ENCODE results near the gene TNS1. TPM values are rescaled to one million over a fixed set of nuclear protein-coding genes. Genes with fewer than 3 reads are reported as not detected.

The TNS1 gene
- total RNA-seq, 1 experiment from 2014 or later, result 4.5 TPM

- TF ChIP-seq, protein P1, sequence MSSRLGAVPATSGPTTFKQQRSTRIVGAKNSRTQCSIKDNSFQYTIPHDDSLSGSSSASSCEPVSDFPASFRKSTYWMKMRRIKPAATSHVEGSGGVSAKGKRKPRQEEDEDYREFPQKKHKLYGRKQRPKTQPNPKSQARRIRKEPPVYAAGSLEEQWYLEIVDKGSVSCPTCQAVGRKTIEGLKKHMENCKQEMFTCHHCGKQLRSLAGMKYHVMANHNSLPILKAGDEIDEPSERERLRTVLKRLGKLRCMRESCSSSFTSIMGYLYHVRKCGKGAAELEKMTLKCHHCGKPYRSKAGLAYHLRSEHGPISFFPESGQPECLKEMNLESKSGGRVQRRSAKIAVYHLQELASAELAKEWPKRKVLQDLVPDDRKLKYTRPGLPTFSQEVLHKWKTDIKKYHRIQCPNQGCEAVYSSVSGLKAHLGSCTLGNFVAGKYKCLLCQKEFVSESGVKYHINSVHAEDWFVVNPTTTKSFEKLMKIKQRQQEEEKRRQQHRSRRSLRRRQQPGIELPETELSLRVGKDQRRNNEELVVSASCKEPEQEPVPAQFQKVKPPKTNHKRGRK (CRISPR knock-in tag; IDR thresholded peaks at IDR 0.05; ENCODE audit: borderline replicate concordance), result no peak
These were observed 46.8 kb downstream of the TNS1 start (continued) for GRCh38 chr2:217955881-217956493.

GRCh38 chr2:217954971-217955740, 47.6 kb downstream of the TNS1 start:
- H3K27ac Mint-ChIP-seq, result no peak overlapping the region
- CTCF ChIA-PET, result interaction anchor here (1.0 kb wide), 2 partner anchors 39 to 56 kb away, joined by 3 to 4 read pairs; no protein-coding TSS in a partner anchor

More at GRCh38 chr2:217954971-217955740, 47.6 kb downstream of the TNS1 start:
- Mint-ChIP-seq H3K4me1 (peaks cover 15% of the 10 kb centered on the region), H3K27me3 (ENCODE audit: low read depth) (no peaks in the 10 kb centered on the region), H3K9me3 (no peaks in the 10 kb centered on the region), H3K36me3 (no peaks in the 10 kb centered on the region), H3K4me3 (no peak overlapping the region)
- DNase-seq (ENCODE audit: low spot score), result no peak
- POLR2A ChIA-PET, result no interaction called here
- TF ChIP-seq, protein P2, sequence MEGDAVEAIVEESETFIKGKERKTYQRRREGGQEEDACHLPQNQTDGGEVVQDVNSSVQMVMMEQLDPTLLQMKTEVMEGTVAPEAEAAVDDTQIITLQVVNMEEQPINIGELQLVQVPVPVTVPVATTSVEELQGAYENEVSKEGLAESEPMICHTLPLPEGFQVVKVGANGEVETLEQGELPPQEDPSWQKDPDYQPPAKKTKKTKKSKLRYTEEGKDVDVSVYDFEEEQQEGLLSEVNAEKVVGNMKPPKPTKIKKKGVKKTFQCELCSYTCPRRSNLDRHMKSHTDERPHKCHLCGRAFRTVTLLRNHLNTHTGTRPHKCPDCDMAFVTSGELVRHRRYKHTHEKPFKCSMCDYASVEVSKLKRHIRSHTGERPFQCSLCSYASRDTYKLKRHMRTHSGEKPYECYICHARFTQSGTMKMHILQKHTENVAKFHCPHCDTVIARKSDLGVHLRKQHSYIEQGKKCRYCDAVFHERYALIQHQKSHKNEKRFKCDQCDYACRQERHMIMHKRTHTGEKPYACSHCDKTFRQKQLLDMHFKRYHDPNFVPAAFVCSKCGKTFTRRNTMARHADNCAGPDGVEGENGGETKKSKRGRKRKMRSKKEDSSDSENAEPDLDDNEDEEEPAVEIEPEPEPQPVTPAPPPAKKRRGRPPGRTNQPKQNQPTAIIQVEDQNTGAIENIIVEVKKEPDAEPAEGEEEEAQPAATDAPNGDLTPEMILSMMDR (IDR thresholded peaks at IDR 0.05), result no peak
- no peak for TF ChIP-seq NFATC4 (CRISPR knock-in tag; IDR thresholded peaks at IDR 0.05)
- no peak for TF ChIP-seq ZNF138 (CRISPR knock-in tag; conservative IDR thresholded peaks at IDR 0.05)
- TF ChIP-seq AR (CRISPR knock-in tag; IDR thresholded peaks at IDR 0.05), result no peak
- no peak for TF ChIP-seq E2F5 (CRISPR knock-in tag; IDR thresholded peaks at IDR 0.05)
- TF ChIP-seq NFYB (CRISPR knock-in tag; conservative IDR thresholded peaks at IDR 0.05; ENCODE audit: low read depth), result no peak
- TF ChIP-seq PREB (CRISPR knock-in tag; IDR thresholded peaks at IDR 0.05; ENCODE audit: borderline replicate concordance), result no peak
- TF ChIP-seq, protein P3, sequence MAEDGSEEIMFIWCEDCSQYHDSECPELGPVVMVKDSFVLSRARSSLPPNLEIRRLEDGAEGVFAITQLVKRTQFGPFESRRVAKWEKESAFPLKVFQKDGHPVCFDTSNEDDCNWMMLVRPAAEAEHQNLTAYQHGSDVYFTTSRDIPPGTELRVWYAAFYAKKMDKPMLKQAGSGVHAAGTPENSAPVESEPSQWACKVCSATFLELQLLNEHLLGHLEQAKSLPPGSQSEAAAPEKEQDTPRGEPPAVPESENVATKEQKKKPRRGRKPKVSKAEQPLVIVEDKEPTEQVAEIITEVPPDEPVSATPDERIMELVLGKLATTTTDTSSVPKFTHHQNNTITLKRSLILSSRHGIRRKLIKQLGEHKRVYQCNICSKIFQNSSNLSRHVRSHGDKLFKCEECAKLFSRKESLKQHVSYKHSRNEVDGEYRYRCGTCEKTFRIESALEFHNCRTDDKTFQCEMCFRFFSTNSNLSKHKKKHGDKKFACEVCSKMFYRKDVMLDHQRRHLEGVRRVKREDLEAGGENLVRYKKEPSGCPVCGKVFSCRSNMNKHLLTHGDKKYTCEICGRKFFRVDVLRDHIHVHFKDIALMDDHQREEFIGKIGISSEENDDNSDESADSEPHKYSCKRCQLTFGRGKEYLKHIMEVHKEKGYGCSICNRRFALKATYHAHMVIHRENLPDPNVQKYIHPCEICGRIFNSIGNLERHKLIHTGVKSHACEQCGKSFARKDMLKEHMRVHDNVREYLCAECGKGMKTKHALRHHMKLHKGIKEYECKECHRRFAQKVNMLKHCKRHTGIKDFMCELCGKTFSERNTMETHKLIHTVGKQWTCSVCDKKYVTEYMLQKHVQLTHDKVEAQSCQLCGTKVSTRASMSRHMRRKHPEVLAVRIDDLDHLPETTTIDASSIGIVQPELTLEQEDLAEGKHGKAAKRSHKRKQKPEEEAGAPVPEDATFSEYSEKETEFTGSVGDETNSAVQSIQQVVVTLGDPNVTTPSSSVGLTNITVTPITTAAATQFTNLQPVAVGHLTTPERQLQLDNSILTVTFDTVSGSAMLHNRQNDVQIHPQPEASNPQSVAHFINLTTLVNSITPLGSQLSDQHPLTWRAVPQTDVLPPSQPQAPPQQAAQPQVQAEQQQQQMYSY (CRISPR knock-in tag; IDR thresholded peaks at IDR 0.05), result no peak
- TF ChIP-seq ERG (CRISPR knock-in tag; IDR thresholded peaks at IDR 0.05), result no peak
- no peak for TF ChIP-seq E2F4 (CRISPR knock-in tag; IDR thresholded peaks at IDR 0.05; ENCODE audit: borderline replicate concordance, low read depth)
- no peak for TF ChIP-seq ZNF416 (CRISPR knock-in tag; IDR thresholded peaks at IDR 0.05)
- TF ChIP-seq, protein P4, sequence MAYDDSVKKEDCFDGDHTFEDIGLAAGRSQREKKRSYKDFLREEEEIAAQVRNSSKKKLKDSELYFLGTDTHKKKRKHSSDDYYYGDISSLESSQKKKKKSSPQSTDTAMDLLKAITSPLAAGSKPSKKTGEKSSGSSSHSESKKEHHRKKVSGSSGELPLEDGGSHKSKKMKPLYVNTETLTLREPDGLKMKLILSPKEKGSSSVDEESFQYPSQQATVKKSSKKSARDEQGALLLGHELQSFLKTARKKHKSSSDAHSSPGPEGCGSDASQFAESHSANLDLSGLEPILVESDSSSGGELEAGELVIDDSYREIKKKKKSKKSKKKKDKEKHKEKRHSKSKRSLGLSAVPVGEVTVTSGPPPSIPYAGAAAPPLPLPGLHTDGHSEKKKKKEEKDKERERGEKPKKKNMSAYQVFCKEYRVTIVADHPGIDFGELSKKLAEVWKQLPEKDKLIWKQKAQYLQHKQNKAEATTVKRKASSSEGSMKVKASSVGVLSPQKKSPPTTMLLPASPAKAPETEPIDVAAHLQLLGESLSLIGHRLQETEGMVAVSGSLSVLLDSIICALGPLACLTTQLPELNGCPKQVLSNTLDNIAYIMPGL (CRISPR knock-in tag; IDR thresholded peaks at IDR 0.05), result no peak
- ATAC-seq, result no peak

Measured in WTC11 (cell line).